GM23338 (cell line): ENCODE results near the gene ECD. TPM values are rescaled to one million over a fixed set of nuclear protein-coding genes. Genes with fewer than 3 reads are reported as not detected.

Experiments
- ATAC-seq: fragments of 200-7000 bp; cut with Tn5 transposase; 3 replicates; pipeline ENCODE4 v1.9.1; 2020
- DNase-seq: peaks from one replicate; pipeline ENCODE4 v3.0.0-alpha.2; 2015; ENCODE audit warnings: low spot score
- H2AFZ ChIP-seq: fragments of 200-600 bp; sonication (generic); 2 replicates; pipeline ENCODE4 v1.8.0; 2016; ENCODE audit warnings: antibody characterized with exemption, mild to moderate bottlenecking, moderate library complexity
- H3F3A ChIP-seq: fragments of 200-600 bp; sonication (generic); replicated peaks from 2 replicates; pipeline ENCODE4 v1.8.0; 2017; ENCODE audit warnings: antibody characterized with exemption, mixed run types, low read depth
- H3K27ac ChIP-seq: fragments of 200-600 bp; sonication (generic); 2 replicates; pipeline ENCODE4 v1.6.1; 2016; ENCODE audit warnings: low read depth
- H3K27me3 ChIP-seq: fragments of 200-600 bp; sonication (generic); 2 replicates; pipeline ENCODE4 v1.8.0; 2016; ENCODE audit warnings: mild to moderate bottlenecking, mixed run types, moderate library complexity; ENCODE audit not compliant: insufficient read depth
- H3K36me3 ChIP-seq: fragments of 200-600 bp; sonication (generic); 2 replicates; pipeline ENCODE4 v1.8.0; 2016; ENCODE audit warnings: mild to moderate bottlenecking; ENCODE audit not compliant: insufficient read depth
- H3K4me1 ChIP-seq: fragments of 200-600 bp; sonication (generic); 2 replicates; pipeline ENCODE4 v1.8.0; 2016; ENCODE audit warnings: mild to moderate bottlenecking, moderate library complexity; ENCODE audit not compliant: insufficient read depth
- H3K4me2 ChIP-seq: fragments of 200-600 bp; sonication (generic); 2 replicates; pipeline ENCODE4 v1.7.1; 2017; ENCODE audit warnings: mixed run types
- H3K4me3 ChIP-seq: fragments of 200-600 bp; sonication (generic); 2 replicates; pipeline ENCODE4 v1.6.1; 2016; ENCODE audit warnings: mixed run types
- H3K79me2 ChIP-seq: fragments of 200-600 bp; sonication (generic); replicated peaks from 2 replicates; pipeline ENCODE4 v1.8.0; 2017; ENCODE audit warnings: mild to moderate bottlenecking; ENCODE audit not compliant: insufficient read depth
- H3K9me2 ChIP-seq: fragments of 200-600 bp; sonication (generic); 2 replicates; pipeline ENCODE4 v1.8.0; 2017; ENCODE audit not compliant: insufficient read depth
- H4K20me1 ChIP-seq: fragments of 200-600 bp; sonication (generic); replicated peaks from 2 replicates; pipeline ENCODE4 v1.8.0; 2017; ENCODE audit warnings: mild to moderate bottlenecking; ENCODE audit not compliant: insufficient read depth
- H3K27ac Mint-ChIP-seq: 2 replicates; pipeline ENCODE4 v1.8.0; 2020; ENCODE audit warnings: inconsistent platforms, mild to moderate bottlenecking, moderate library complexity, mixed read lengths
- H3K27me3 Mint-ChIP-seq: 3 replicates; pipeline ENCODE4 v1.8.0; 2022; ENCODE audit warnings: low read depth, mild to moderate bottlenecking, moderate library complexity, mixed read lengths, inconsistent platforms; ENCODE audit not compliant: insufficient read depth, poor library complexity
- H3K36me3 Mint-ChIP-seq: 3 replicates; pipeline ENCODE4 v1.8.0; 2021; ENCODE audit warnings: low read depth, mild to moderate bottlenecking, inconsistent platforms, moderate library complexity, mixed read lengths
- H3K4me1 Mint-ChIP-seq: 3 replicates; pipeline ENCODE4 v1.8.0; 2020; ENCODE audit warnings: mild to moderate bottlenecking, inconsistent platforms, mixed read lengths
- H3K4me3 Mint-ChIP-seq: 3 replicates; pipeline ENCODE4 v1.8.0; 2021; ENCODE audit warnings: moderate library complexity, mild to moderate bottlenecking, inconsistent platforms, mixed read lengths
- H3K9me3 Mint-ChIP-seq: 3 replicates; pipeline ENCODE4 v1.8.0; 2020; ENCODE audit warnings: moderate library complexity, mild to moderate bottlenecking, inconsistent platforms, mixed read lengths
- CREB1 ChIP-seq: fragments of 250-450 bp; sonication (Bioruptor Pico); IDR thresholded peaks from 2 replicates; pipeline ENCODE4 v1.5.0; 2020; ENCODE audit warnings: low read depth, mild to moderate bottlenecking, moderate library complexity
- EZH2 ChIP-seq: fragments of 200-600 bp; sonication (generic); IDR thresholded peaks from one replicate; pipeline ENCODE4 v1.8.0; 2017; ENCODE audit warnings: antibody characterized with exemption, mild to moderate bottlenecking, low read depth; ENCODE audit not compliant: unreplicated experiment
- NANOG ChIP-seq: IDR thresholded peaks from 2 replicates; pipeline ENCODE4 v1.6.1; 2016; ENCODE audit warnings: antibody characterized with exemption, borderline replicate concordance
- POLR2AphosphoS5 ChIP-seq: IDR thresholded peaks from 2 replicates; pipeline ENCODE4 v1.6.1; 2016; ENCODE audit warnings: antibody characterized with exemption, low read depth
- REST ChIP-seq: IDR thresholded peaks from one replicate; pipeline ENCODE4 v1.6.1; 2018; ENCODE audit warnings: antibody characterized with exemption; ENCODE audit not compliant: unreplicated experiment
- ZNF114 ChIP-seq: fragments of 250-450 bp; sonication (Bioruptor Pico); IDR thresholded peaks from 2 replicates; pipeline ENCODE4 v1.5.0; 2020; ENCODE audit warnings: mild to moderate bottlenecking, moderate library complexity
- long read RNA-seq: library from polyadenylated mRNA; unstranded; transcript quantifications from one replicate; pipeline ENCODE4 v2.0.0, GENCODE V29; 2020; ENCODE audit not compliant: unreplicated experiment
- polyA plus RNA-seq: library from polyadenylated mRNA; unstranded; fragments of >200 nt; fragmentation: Nextera tagmentation; extraction: Ambion mirVana; gene quantifications from 2 replicates; pipeline ENCODE4 v1.2.1, GENCODE V29; 2016
- total RNA-seq: library from RNA; depleted of rRNA; stranded (reverse); fragments of >200 nt; shearing (Covaris generic); gene quantifications from 2 replicates; pipeline ENCODE4 v1.2.3, GENCODE V29; 2014; rRNA removed
- TF ChIP-seq, protein P1 (sequence below): IDR thresholded peaks from 2 replicates; pipeline ENCODE4 v1.6.1; 2016; ENCODE audit warnings: antibody characterized with exemption
- TF ChIP-seq, protein P2 (sequence below), 2 experiments: fragments of 200-600 bp in 1 of 2; sonication (generic) in 1 of 2; conservative IDR thresholded peaks; 2 replicates each; pipeline versions ENCODE4 v1.5.1 to v1.6.1; 2016 to 2017; ENCODE audit warnings: antibody characterized with exemption in 2 of 2, low read depth in 2 of 2, mild to moderate bottlenecking in 2 of 2, moderate library complexity in 1 of 2

Gene ECD
- total RNA-seq (51.5 and 56.6 TPM in 2 replicates), polyA plus RNA-seq (25.6 and 37.8 TPM in 2 replicates)
- long read RNA-seq, transcript ECD-201 (14 exons, 3,069 nt): major isoform, 30 of 37 reads
- long read RNA-seq, partial matches to known transcripts: 0 of 37 reads
- long read RNA-seq, other reads (novel, unspliced or antisense): 7 of 37 reads

- H3K4me1 ChIP-seq: 0 out of 2 replicates have a peak, but pooled peaks cover 6% of the 10 kb centered on the region
- TF ChIP-seq POLR2AphosphoS5 (peak; percentile 94), REST (no peak), CREB1 (peak; percentile 100)
- TF ChIP-seq, protein P1, sequence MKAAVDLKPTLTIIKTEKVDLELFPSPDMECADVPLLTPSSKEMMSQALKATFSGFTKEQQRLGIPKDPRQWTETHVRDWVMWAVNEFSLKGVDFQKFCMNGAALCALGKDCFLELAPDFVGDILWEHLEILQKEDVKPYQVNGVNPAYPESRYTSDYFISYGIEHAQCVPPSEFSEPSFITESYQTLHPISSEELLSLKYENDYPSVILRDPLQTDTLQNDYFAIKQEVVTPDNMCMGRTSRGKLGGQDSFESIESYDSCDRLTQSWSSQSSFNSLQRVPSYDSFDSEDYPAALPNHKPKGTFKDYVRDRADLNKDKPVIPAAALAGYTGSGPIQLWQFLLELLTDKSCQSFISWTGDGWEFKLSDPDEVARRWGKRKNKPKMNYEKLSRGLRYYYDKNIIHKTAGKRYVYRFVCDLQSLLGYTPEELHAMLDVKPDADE: peak; percentile 94
- TF ChIP-seq, protein P2, sequence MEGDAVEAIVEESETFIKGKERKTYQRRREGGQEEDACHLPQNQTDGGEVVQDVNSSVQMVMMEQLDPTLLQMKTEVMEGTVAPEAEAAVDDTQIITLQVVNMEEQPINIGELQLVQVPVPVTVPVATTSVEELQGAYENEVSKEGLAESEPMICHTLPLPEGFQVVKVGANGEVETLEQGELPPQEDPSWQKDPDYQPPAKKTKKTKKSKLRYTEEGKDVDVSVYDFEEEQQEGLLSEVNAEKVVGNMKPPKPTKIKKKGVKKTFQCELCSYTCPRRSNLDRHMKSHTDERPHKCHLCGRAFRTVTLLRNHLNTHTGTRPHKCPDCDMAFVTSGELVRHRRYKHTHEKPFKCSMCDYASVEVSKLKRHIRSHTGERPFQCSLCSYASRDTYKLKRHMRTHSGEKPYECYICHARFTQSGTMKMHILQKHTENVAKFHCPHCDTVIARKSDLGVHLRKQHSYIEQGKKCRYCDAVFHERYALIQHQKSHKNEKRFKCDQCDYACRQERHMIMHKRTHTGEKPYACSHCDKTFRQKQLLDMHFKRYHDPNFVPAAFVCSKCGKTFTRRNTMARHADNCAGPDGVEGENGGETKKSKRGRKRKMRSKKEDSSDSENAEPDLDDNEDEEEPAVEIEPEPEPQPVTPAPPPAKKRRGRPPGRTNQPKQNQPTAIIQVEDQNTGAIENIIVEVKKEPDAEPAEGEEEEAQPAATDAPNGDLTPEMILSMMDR (conservative IDR thresholded peaks at IDR 0.05; ENCODE audit: low read depth in 2 of 2): peak; percentile 7 to 19; a peak in 1 of 4 replicates
- peaks cover 13% of the 10 kb centered on the region; the same call in 1 of the 2 replicates for H3K36me3 ChIP-seq
- H3K9me2 ChIP-seq: no peaks in the 10 kb centered on the region
- peaks cover 61% of the 10 kb centered on the region for H3K79me2 ChIP-seq
- no peaks in the 10 kb centered on the region for H3K27me3 ChIP-seq
- Mint-ChIP-seq H3K27me3 (no peaks in the 10 kb centered on the region), H3K36me3 (peaks cover 6% of the 10 kb centered on the region), H3K9me3 (no peaks in the 10 kb centered on the region; the same call in 2 of the 3 replicates), H3K4me1 (peaks cover 9% of the 10 kb centered on the region; the same call in 2 of the 3 replicates), H3K4me3 (peak within 1 kb of the TSS; percentile 100), H3K27ac (peak within 1 kb of the TSS; percentile 99)
- H2AFZ ChIP-seq: peak within 1 kb of the TSS; percentile 60; the same call in 1 of the 2 replicates
- peak within 1 kb of the TSS; percentile 87 for H3K4me2 ChIP-seq
- DNase-seq (peak; percentile 98), ATAC-seq (peak; percentile 97)
- H4K20me1 ChIP-seq: peaks cover 2% of the 10 kb centered on the region
- H3K27ac ChIP-seq: peak within 1 kb of the TSS; percentile 93
- H3F3A ChIP-seq: peaks cover 4% of the 10 kb centered on the region; the same call in 1 of the 2 replicates
- H3K4me3 ChIP-seq: peak within 1 kb of the TSS; percentile 89
Observed at GRCh38 chr10:73167783-73168464, at the start of gene ECD, which contains the start of gene FAM149B1. ECD (minus strand) TSS chr10:73168008; CDS start chr10:73163937, 4,071 bp downstream. FAM149B1 (plus strand) TSS chr10:73168119; CDS start chr10:73168340, 221 bp downstream.

DNA sequence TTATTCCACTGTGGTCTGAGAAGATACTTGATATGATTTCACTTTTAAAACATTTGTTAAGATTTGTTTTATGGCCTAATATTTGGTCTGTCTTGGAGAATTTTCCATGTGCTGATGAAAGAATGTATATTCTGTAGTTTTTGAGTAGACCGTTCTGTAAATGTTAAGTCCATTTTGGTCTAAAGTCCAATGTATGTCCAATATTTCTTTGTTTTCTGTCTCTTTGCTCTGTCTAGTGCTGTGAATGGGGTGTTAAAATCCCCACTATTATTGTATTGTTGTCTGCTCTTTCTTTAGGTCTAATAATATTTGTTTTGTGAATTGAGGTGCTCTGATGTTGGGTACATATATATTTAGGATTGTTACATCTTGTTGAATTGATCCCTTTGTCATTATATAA lies 47.9 kb upstream of the ECD start:
- H3K79me2 ChIP-seq: no peaks in the 10 kb centered on the region
- no peaks in the 10 kb centered on the region for H3K27me3 ChIP-seq
- Mint-ChIP-seq H3K4me1 (no peaks in the 10 kb centered on the region), H3K4me3 (no peak overlapping the region), H3K36me3 (peaks cover 3% of the 10 kb centered on the region), H3K27ac (no peak overlapping the region), H3K9me3 (no peaks in the 10 kb centered on the region), H3K27me3 (peaks cover 3% of the 10 kb centered on the region)
- DNase-seq (no peak), ATAC-seq (no peak)
- H3K9me2 ChIP-seq: no peaks in the 10 kb centered on the region
- H3K4me2 ChIP-seq: no peak overlapping the region
- H2AFZ ChIP-seq: no peak overlapping the region
- no peaks in the 10 kb centered on the region for H4K20me1 ChIP-seq
- no peaks in the 10 kb centered on the region for H3F3A ChIP-seq
- H3K4me1 ChIP-seq: no peaks in the 10 kb centered on the region
- H3K4me3 ChIP-seq: no peak overlapping the region
- no peaks in the 10 kb centered on the region for H3K36me3 ChIP-seq
- no peak overlapping the region for H3K27ac ChIP-seq
- TF ChIP-seq, protein P1: no peak
- TF ChIP-seq ZNF114 (CRISPR knock-in tag) (no peak), POLR2AphosphoS5 (no peak), EZH2 (no peak), NANOG (no peak)
- TF ChIP-seq, protein P2 (conservative IDR thresholded peaks at IDR 0.05; ENCODE audit: low read depth in 2 of 2): no peak
